K562 (cell line): ENCODE results near the gene LCNL1. TPM values are rescaled to one million over a fixed set of nuclear protein-coding genes. Genes with fewer than 3 reads are reported as not detected.

Source experiments
- GABPB1 ChIP-seq: sonication (generic); formaldehyde crosslinking; IDR thresholded peaks from 2 replicates; pipeline ENCODE4 v1.8.0; 2022; ENCODE audit warnings: mild to moderate bottlenecking, missing genetic modification reagents
- RERE ChIP-seq: sonication (generic); formaldehyde crosslinking; IDR thresholded peaks from 2 replicates; pipeline ENCODE4 v1.8.0; 2023; ENCODE audit warnings: missing genetic modification reagents, mild to moderate bottlenecking, borderline replicate concordance
- polyA plus RNA-seq, 8 experiments: library from polyadenylated mRNA; depleted of rRNA in 4 of 8; stranded (reverse) in 5 of 8; unstranded in 3 of 8; fragments of >200 nt; fragmentation: Nextera tagmentation in 2 of 8; fragmentation: Illumina TruSeq in 1 of 8; extraction: Ambion mirVana in 2 of 8; extraction: Trizol in 1 of 8; gene quantifications; 2 replicates each; pipeline versions ENCODE4 v1.2.1 to v1.2.3, GENCODE V29; 2011 to 2014; ENCODE audit warnings: inconsistent platforms in 1 of 8, missing spikeins in 1 of 8
- total RNA-seq, 7 experiments: library from RNA; depleted of rRNA in 6 of 7; stranded (reverse); fragments of >200 nt in 6 of 7; fragmentation: Illumina TruSeq in 2 of 7; extraction: Trizol in 2 of 7; gene quantifications; 2 replicates each; pipeline versions ENCODE4 v1.2.1 to v1.2.3, GENCODE V29; 2011 to 2021; ENCODE audit warnings: low replicate concordance in 1 of 7

Gene LCNL1
- total and polyA plus RNA-seq, 9 of the 15 experiments (the other 6 are each of a cell fraction or from before 2014, with no cell fraction given), result 0.04 to 0.16 (median 0.04) TPM; not detected in 4

- TF ChIP-seq RERE (CRISPR knock-in tag) (no peak), GABPB1 (CRISPR knock-in tag) (no peak)
- TF ChIP-seq, all 486 proteins: peak for 0
Measured at GRCh38 chr9:136958473-136958872, 24.3 kb upstream of the LCNL1 start (continued).
